ENCODE results near the gene FAM13A.
"Not testable (repeated sequence)": the region's sequence is repeated elsewhere in the genome, so short reads cannot be mapped to it uniquely, and the experiment has no call there.

The FAM13A gene

DNA sequence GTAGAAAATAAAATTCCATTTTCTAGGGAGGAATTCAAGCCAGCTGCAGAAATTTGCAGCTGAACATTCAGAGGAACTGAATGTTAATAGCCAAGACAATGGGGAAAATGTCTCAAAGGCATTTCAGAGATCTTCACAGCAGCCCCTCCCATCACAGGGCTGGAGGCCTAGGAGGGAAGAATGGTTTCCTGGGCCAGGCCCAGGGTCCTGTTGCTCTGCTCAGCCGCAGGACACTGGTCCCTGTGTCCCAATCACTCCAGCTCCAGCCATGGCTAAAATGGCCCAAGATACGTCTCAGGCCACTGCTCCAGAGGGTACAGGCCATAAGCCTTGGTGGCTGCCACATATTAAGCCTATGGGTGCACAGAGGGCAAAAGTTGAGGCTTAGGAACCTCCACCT lies 20.4 kb downstream of the FAM13A start:
- H3K36me3 ChIP-seq (ENCODE audit: insufficient read depth, low read length): no peaks in the 10 kb centered on the region
- no peak overlapping the region for H3K4me2 ChIP-seq (ENCODE audit: low read length)
- no peak overlapping the region for H3K4me3 ChIP-seq (ENCODE audit: low read length)
- H3K27me3 ChIP-seq (ENCODE audit: control insufficient read depth, insufficient read depth, low read length): no peaks in the 10 kb centered on the region
- no peaks in the 10 kb centered on the region for H3K9me3 ChIP-seq (replicated peaks; ENCODE audit: low read length)
- no peaks in the 10 kb centered on the region for H3K4me1 ChIP-seq (ENCODE audit: control insufficient read depth, insufficient read depth, low read length)
- H3K9ac ChIP-seq (ENCODE audit: low read depth, low read length): no peak overlapping the region

DNA sequence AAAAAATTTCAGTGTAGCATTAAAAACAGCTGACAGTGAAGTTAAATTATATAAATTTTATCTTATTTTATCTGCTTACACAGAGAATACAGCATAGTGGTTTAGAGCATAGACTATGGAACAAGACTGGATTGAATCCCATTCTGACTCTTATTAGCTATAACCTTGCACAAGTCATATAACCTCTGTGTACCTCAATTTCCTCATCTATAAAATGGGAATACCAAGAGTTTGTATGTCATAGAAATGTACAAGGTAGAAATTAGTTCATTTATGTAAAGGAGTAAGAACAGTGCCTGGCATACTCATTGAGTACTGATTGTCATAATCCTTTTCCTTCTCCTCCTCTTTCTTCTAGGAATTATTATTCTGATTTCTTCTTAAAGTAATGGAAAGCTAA lies 25.7 kb downstream of the FAM13A start:
- Histone ChIP-seq H3K4me2 (ENCODE audit: low read length) (no peak overlapping the region), H3K36me3 (ENCODE audit: insufficient read depth, low read length) (no peaks in the 10 kb centered on the region), H3K27me3 (ENCODE audit: control insufficient read depth, insufficient read depth, low read length) (no peaks in the 10 kb centered on the region), H3K9me3 (replicated peaks; ENCODE audit: low read length) (no peaks in the 10 kb centered on the region), H3K4me1 (ENCODE audit: control insufficient read depth, insufficient read depth, low read length) (no peaks in the 10 kb centered on the region), H3K4me3 (ENCODE audit: low read length) (no peak overlapping the region), H3K9ac (ENCODE audit: low read depth, low read length) (no peak overlapping the region)

DNA sequence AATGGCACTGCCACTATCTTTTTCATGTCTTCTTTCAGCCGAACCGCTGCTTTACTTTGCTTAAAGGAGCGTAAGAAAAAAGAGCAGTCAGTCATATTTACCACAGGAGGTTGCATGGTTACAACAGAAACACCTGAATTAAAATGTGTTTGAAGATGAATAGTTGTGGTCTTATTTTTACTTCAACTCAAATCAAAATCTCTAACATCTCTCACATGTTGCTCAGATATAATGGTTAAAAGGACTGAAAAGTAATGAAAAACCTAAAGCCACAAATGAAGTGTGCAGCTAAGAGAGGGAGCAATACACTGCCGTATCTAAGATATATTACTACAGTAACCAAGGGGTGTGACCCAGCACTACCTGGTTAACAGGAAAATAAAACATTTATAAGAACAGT lies 27.4 kb downstream of the FAM13A start:
- Histone ChIP-seq H3K36me3 (ENCODE audit: insufficient read depth, low read length) (no peaks in the 10 kb centered on the region), H3K27me3 (ENCODE audit: control insufficient read depth, insufficient read depth, low read length) (no peaks in the 10 kb centered on the region), H3K4me2 (ENCODE audit: low read length) (no peak overlapping the region), H3K9ac (ENCODE audit: low read depth, low read length) (no peak overlapping the region), H3K4me3 (ENCODE audit: low read length) (no peak overlapping the region), H3K9me3 (replicated peaks; ENCODE audit: low read length) (no peaks in the 10 kb centered on the region), H3K4me1 (ENCODE audit: control insufficient read depth, insufficient read depth, low read length) (no peaks in the 10 kb centered on the region)

DNA sequence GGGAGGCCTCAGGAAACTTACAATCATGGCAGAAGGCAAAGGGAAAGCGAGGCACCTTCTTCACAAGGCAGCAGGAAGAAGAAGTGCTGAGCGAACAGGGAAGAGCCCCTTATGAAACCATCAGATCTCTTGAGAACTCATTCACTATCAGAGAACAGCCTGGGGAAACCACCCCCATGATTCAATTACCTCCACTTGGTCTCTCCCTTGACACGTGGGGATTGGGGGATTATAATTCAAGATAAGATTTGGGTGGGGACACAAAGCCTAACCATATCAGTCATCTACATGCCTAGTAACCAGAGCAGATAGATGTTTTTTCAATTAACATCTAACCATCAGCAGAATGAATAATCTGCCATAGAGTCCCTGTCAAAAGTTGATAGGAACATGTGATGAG lies 30.4 kb downstream of the FAM13A start:
- Histone ChIP-seq H3K36me3 (ENCODE audit: insufficient read depth, low read length) (no peaks in the 10 kb centered on the region), H3K4me3 (ENCODE audit: low read length) (no peak overlapping the region), H3K27me3 (ENCODE audit: control insufficient read depth, insufficient read depth, low read length) (no peaks in the 10 kb centered on the region), H3K9me3 (replicated peaks; ENCODE audit: low read length) (no peaks in the 10 kb centered on the region), H3K9ac (ENCODE audit: low read depth, low read length) (no peak overlapping the region), H3K4me2 (ENCODE audit: low read length) (no peak overlapping the region), H3K4me1 (ENCODE audit: control insufficient read depth, insufficient read depth, low read length) (no peaks in the 10 kb centered on the region)

DNA sequence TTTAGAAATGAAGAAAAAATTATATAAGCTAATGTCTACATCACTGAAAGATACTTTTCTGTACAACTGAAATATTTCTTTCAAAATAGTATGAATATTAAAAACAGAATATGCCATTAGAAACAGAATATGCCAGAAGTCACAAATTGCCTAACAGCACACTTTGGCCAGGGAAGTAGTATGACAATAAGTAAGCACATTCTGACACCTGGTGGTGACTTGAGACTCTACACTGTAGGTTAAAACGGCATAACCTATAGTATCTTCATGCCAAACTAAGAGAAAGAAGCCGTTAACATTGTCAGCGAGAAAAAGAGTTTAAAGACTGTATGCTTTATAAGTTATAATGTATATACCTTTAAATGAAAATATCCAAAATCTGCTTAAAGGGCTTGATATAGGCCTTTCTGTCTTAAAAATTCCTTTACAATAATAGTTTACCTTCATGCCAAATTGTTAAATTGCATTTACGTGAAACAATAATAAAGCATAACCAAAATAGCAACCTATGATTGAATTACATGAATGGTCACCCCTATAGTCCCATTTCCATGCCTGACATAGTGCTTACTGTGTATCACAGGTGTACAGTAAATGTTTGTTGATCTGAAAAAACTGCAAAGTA lies 32.8 kb downstream of the FAM13A start:
- no peak overlapping the region for H3K4me2 ChIP-seq (ENCODE audit: low read length)
- H3K9me3 ChIP-seq (replicated peaks; ENCODE audit: low read length): no peaks in the 10 kb centered on the region
- H3K36me3 ChIP-seq (ENCODE audit: insufficient read depth, low read length): peaks cover 3% of the 10 kb centered on the region
- H3K27me3 ChIP-seq (ENCODE audit: control insufficient read depth, insufficient read depth, low read length): no peaks in the 10 kb centered on the region
- H3K4me1 ChIP-seq (ENCODE audit: control insufficient read depth, insufficient read depth, low read length): no peaks in the 10 kb centered on the region
- H3K4me3 ChIP-seq (ENCODE audit: low read length): no peak overlapping the region
- no peak overlapping the region for H3K9ac ChIP-seq (ENCODE audit: low read depth, low read length)

DNA sequence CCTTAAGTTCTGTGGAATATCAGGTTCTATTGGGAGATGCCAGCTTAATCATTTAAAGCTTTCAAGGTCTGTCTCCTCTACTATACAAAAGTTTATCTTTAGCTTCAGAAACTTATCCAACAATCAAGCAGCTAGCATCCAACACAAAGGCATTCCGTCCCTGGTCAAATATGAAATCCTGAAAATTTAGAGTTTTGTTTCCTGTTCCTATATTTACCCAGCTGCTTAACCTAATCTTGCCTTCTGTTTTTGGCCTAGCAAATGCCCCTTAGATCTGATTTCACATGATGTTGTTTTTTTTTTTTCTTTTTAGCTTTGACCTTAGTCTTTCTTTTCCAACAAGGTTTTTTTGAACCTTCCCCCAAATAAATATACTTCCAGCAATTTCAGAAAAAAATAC lies 33.8 kb downstream of the FAM13A start:
- Histone ChIP-seq H3K4me1 (ENCODE audit: control insufficient read depth, insufficient read depth, low read length) (no peaks in the 10 kb centered on the region), H3K9ac (ENCODE audit: low read depth, low read length) (no peak overlapping the region), H3K36me3 (ENCODE audit: insufficient read depth, low read length) (peaks cover 6% of the 10 kb centered on the region), H3K4me3 (ENCODE audit: low read length) (no peak overlapping the region), H3K9me3 (replicated peaks; ENCODE audit: low read length) (no peaks in the 10 kb centered on the region), H3K4me2 (ENCODE audit: low read length) (no peak overlapping the region), H3K27me3 (ENCODE audit: control insufficient read depth, insufficient read depth, low read length) (no peaks in the 10 kb centered on the region)

DNA sequence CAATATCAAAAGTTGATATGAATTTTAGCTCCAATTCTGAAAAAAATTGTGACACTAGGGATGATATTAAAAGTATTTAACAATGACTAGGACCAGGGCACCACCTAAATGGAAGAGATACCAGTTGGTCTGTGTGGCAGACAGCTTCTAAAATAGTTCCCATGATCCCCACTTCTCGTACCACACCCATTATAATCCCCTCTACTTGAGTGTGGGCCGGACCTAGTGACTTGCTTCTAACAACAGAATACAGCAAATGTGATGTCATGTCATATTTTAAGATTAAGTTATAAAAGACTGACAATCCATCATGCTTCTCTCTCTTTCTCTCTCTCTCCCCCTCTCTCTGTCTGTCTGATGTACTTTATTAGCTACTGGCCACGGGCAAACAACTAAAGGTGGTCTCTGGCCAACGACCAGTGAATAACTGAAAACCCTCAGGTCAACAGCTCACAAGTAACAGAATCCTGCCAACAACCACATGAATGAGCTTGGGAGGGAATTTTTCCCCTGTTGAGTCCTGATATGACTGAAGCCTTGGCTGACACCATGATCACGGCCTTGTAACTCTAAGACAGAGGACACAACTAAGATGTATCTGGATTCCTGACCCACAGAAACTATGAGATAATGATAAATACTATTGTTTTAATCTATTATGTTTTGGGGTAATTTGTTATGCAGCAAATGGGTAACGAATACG lies 34.4 kb downstream of the FAM13A start:
- Histone ChIP-seq H3K27me3 (ENCODE audit: control insufficient read depth, insufficient read depth, low read length) (no peaks in the 10 kb centered on the region), H3K4me1 (ENCODE audit: control insufficient read depth, insufficient read depth, low read length) (no peaks in the 10 kb centered on the region), H3K9me3 (replicated peaks; ENCODE audit: low read length) (no peaks in the 10 kb centered on the region), H3K4me3 (ENCODE audit: low read length) (no peak overlapping the region), H3K9ac (ENCODE audit: low read depth, low read length) (no peak overlapping the region), H3K4me2 (ENCODE audit: low read length) (no peak overlapping the region), H3K36me3 (ENCODE audit: insufficient read depth, low read length) (peaks cover 6% of the 10 kb centered on the region)

DNA sequence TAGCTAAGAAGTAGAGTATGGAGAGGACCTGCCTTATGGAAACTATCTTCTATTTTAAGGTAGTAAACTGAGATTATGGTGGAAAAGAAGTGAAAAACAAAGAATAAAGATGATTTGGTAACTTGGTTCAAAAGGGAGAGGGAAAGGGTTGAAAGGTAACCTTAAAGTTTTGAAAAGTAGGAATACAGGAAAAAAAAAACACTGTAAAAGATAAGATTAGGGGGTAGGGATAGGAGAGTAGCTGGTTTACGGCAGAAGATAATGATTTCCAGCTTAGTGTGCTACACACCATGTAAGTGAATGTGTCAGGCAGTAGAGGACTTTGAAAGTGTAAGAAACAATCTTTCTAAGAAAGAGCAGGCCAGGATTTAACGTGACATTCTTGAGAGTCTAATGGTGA lies 35.3 kb downstream of the FAM13A start:
- Histone ChIP-seq H3K9ac (ENCODE audit: low read depth, low read length) (no peak overlapping the region), H3K9me3 (replicated peaks; ENCODE audit: low read length) (no peaks in the 10 kb centered on the region), H3K4me3 (ENCODE audit: low read length) (no peak overlapping the region), H3K36me3 (ENCODE audit: insufficient read depth, low read length) (peaks cover 6% of the 10 kb centered on the region), H3K4me1 (ENCODE audit: control insufficient read depth, insufficient read depth, low read length) (no peaks in the 10 kb centered on the region), H3K27me3 (ENCODE audit: control insufficient read depth, insufficient read depth, low read length) (no peaks in the 10 kb centered on the region), H3K4me2 (ENCODE audit: low read length) (no peak overlapping the region)

DNA sequence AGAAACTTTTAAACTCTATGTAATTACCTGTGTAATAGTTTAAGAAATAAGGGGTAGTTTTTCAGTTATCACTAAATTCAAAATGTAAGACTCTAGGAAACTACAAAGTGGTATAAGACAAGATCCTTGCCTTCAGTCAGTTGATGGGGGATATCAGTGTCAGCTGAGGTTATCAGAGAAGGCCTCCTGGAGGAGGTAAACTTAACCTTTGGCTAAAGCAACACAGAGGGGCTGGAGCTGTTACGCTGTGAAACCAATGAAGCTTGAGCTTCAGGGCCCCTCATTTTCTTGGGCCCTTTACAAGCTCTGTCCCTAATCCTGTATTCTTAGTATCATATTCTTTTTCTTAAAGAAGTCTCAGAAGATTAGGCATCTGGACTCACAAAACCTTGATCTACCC lies 35.9 kb downstream of the FAM13A start:
- no peak overlapping the region for H3K4me2 ChIP-seq (ENCODE audit: low read length)
- no peak overlapping the region for H3K4me3 ChIP-seq (ENCODE audit: low read length)
- peaks cover 6% of the 10 kb centered on the region for H3K36me3 ChIP-seq (ENCODE audit: insufficient read depth, low read length)
- no peak overlapping the region for H3K9ac ChIP-seq (ENCODE audit: low read depth, low read length)
- no peaks in the 10 kb centered on the region for H3K4me1 ChIP-seq (ENCODE audit: control insufficient read depth, insufficient read depth, low read length)
- no peaks in the 10 kb centered on the region for H3K9me3 ChIP-seq (replicated peaks; ENCODE audit: low read length)
- no peaks in the 10 kb centered on the region for H3K27me3 ChIP-seq (ENCODE audit: control insufficient read depth, insufficient read depth, low read length)

DNA sequence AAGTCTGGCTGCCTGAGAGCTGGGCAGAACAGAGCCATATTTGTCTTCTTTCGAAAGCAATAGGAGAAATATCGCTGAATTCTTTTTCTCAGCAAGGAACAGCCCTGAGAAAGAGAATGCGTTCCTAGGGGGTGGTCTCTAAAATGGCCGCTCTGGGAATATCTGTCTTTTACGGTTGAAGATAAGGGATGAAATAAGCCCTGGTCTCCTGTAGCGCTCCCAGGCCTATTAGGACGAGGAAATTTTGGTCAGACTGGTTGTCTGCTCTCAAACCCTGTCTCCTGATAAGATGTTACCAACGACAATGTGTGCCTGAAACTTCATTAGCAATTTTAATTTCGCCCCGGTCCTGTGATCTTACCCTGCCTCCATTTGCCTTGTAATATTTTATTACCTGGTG lies 42.1 kb downstream of the FAM13A start:
- H3K4me1 ChIP-seq (ENCODE audit: control insufficient read depth, insufficient read depth, low read length): peaks cover 20% of the 10 kb centered on the region
- H3K9ac ChIP-seq (ENCODE audit: low read depth, low read length); H3K4me3 ChIP-seq (ENCODE audit: low read length); H3K27me3 ChIP-seq (ENCODE audit: control insufficient read depth, insufficient read depth, low read length); H3K4me2 ChIP-seq (ENCODE audit: low read length); H3K9me3 ChIP-seq (replicated peaks; ENCODE audit: low read length); H3K36me3 ChIP-seq (ENCODE audit: insufficient read depth, low read length): not testable (repeated sequence)

DNA sequence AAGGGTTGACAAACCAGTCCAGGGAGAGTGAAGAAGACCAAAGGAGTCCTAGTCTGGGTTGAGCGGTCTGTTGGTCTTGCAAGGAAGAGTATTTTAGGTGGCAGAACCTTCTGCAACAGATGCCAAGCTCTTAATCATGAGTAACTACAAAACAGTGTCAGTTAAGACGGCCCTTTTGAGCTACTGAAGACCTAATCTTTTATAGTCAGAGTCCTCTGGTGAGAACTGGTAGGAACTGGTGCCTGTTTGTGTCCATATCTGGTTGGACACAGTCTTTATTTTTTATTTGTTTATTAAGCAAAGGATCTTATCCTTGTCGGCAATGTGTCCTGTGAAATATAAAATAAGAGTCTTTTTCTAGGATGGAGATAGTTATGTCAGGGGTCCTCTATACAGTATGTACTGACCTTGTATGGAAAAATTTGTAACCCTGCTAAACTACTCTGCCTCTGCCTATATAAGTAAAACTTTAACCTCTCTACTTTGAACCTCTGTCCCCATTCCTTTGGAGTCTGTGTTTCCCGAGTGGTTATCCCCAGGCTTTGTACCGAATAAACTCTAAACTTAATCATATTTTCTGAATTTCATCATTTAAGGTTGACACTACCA lies 47.1 kb downstream of the FAM13A start:
- H3K36me3 ChIP-seq (ENCODE audit: insufficient read depth, low read length): peaks cover 9% of the 10 kb centered on the region
- no peak overlapping the region for H3K4me3 ChIP-seq (ENCODE audit: low read length)

DNA sequence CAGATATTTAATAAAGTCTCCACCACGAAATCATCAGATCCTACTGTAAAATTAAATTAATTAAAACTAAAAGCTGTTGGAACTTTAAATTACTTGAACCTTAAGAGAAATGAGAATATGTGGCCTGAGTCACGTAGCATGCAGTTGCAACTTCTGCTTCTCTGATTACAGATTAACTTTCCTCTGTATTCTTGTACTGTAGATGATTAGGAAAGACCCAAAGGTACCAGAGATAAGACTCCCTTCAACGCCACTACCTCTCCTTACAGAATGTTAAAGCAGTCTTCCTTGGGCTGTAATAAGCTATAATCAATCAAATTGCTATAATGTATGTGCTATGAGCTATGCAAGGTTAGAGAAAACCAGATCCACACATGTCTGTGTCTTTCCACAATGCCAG lies 47.9 kb downstream of the FAM13A start:
- Histone ChIP-seq H3K9me3 (replicated peaks; ENCODE audit: low read length) (no peaks in the 10 kb centered on the region), H3K4me2 (ENCODE audit: low read length) (no peak overlapping the region), H3K36me3 (ENCODE audit: insufficient read depth, low read length) (peaks cover 9% of the 10 kb centered on the region), H3K4me3 (ENCODE audit: low read length) (no peak overlapping the region), H3K9ac (ENCODE audit: low read depth, low read length) (no peak overlapping the region), H3K27me3 (ENCODE audit: control insufficient read depth, insufficient read depth, low read length) (no peaks in the 10 kb centered on the region), H3K4me1 (ENCODE audit: control insufficient read depth, insufficient read depth, low read length) (peaks cover 20% of the 10 kb centered on the region)

More for the DNA sequence above, 47.1 kb downstream of the FAM13A start:
- Histone ChIP-seq H3K9ac (ENCODE audit: low read depth, low read length) (no peak overlapping the region), H3K27me3 (ENCODE audit: control insufficient read depth, insufficient read depth, low read length) (no peaks in the 10 kb centered on the region), H3K9me3 (replicated peaks; ENCODE audit: low read length) (no peaks in the 10 kb centered on the region), H3K4me2 (ENCODE audit: low read length) (no peak overlapping the region), H3K4me1 (ENCODE audit: control insufficient read depth, insufficient read depth, low read length) (peaks cover 20% of the 10 kb centered on the region)
